Tibial nerve (tissue), 4 donors: Measurements from ENCODE around the gene TMC3. TPM values are rescaled to one million over a fixed set of nuclear protein-coding genes. Genes with fewer than 3 reads are reported as not detected.

Experiments
- DNase-seq, 2 donors: peaks; one replicate each; pipeline ENCODE4 v3.0.0-alpha.2; 2019; ENCODE audit warnings: low spot score in 2 of 2
- H3K27ac ChIP-seq, 4 donors: fragments of 200-600 bp; sonication (generic) in 3 of 4; one replicate each; pipeline ENCODE4 v1.5.1; 2017 to 2019; ENCODE audit warnings: mild to moderate bottlenecking in 1 of 4
- H3K27me3 ChIP-seq, 2 donors: fragments of 200-600 bp; sonication (generic) in 1 of 2; one replicate each; pipeline versions ENCODE4 v1.5.1 to v1.6.0; 2017 to 2019
- H3K36me3 ChIP-seq, 3 donors: fragments of 200-600 bp; sonication (generic); one replicate each; pipeline ENCODE4 v1.5.1; 2018 to 2019
- H3K4me1 ChIP-seq, 4 donors: fragments of 200-600 bp; sonication (generic) in 3 of 4; one replicate each; pipeline ENCODE4 v1.5.1; 2017 to 2019
- H3K4me3 ChIP-seq, 4 donors: fragments of 200-600 bp; sonication (generic) in 3 of 4; one replicate each; pipeline ENCODE4 v1.5.1; 2017 to 2019; ENCODE audit warnings: mild to moderate bottlenecking in 1 of 4, moderate library complexity in 1 of 4
- H3K9me3 ChIP-seq, 4 donors: fragments of 200-600 bp; sonication (generic) in 3 of 4; one replicate each; pipeline ENCODE4 v1.5.1; 2017 to 2019
- EP300 ChIP-seq, 2 donors: sonication (generic); formaldehyde crosslinking; IDR thresholded peaks; one replicate each; pipeline ENCODE4 v1.6.1; 2017; ENCODE audit warnings: antibody characterized with exemption in 2 of 2, mild to moderate bottlenecking in 1 of 2
- POLR2A ChIP-seq, 2 donors: fragments of 450-650 bp; IDR thresholded peaks; one replicate each; pipeline ENCODE4 v1.6.1; 2017; ENCODE audit warnings: antibody characterized with exemption in 2 of 2, mild to moderate bottlenecking in 2 of 2, moderate library complexity in 2 of 2
- WGBS, 2 donors: methylation state at CpG; one replicate each; pipeline ENCODE4 v1.1.5; 2018; 5-methylcytosine and 5-hydroxymethylcytosine counted together
- total RNA-seq, 4 donors: library from RNA; depleted of rRNA; stranded (reverse); fragments of >200 nt; gene quantifications; one replicate each; pipeline ENCODE4 v1.1.0, GENCODE V29; 2016
- TF ChIP-seq, protein P1 (sequence below), 5 experiments: fragments of 200-600 bp in 3 of 5; fragments of 450-650 bp in 2 of 5; sonication (generic) in 3 of 5; IDR thresholded peaks; one replicate each; pipeline ENCODE4 v1.5.1; 2016 to 2019; ENCODE audit warnings: antibody characterized with exemption in 5 of 5, mild to moderate bottlenecking in 3 of 5, moderate library complexity in 2 of 5

TMC3 gene
- total RNA-seq, 4 donors from 2014 or later: not detected

DNA sequence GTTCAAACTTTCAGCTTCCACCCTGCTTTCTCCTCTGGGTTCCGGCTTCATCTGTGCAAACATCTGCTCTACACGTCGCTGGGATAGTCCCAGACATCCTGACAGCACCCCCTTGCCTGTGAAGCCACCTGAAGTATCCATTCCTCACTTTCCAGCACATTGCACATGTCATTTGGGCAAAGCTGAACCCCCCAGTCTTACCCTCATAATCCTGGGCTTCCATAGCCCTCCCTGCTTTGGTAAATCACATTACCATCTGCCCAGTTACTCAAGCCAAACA, 92.6 kb downstream of the TMC3 start:
- TF ChIP-seq POLR2A (IDR thresholded peaks at IDR 0.05) (no peak), EP300 (IDR thresholded peaks at IDR 0.05) (no peak)
- TF ChIP-seq, protein P1, sequence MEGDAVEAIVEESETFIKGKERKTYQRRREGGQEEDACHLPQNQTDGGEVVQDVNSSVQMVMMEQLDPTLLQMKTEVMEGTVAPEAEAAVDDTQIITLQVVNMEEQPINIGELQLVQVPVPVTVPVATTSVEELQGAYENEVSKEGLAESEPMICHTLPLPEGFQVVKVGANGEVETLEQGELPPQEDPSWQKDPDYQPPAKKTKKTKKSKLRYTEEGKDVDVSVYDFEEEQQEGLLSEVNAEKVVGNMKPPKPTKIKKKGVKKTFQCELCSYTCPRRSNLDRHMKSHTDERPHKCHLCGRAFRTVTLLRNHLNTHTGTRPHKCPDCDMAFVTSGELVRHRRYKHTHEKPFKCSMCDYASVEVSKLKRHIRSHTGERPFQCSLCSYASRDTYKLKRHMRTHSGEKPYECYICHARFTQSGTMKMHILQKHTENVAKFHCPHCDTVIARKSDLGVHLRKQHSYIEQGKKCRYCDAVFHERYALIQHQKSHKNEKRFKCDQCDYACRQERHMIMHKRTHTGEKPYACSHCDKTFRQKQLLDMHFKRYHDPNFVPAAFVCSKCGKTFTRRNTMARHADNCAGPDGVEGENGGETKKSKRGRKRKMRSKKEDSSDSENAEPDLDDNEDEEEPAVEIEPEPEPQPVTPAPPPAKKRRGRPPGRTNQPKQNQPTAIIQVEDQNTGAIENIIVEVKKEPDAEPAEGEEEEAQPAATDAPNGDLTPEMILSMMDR (IDR thresholded peaks at IDR 0.05): no peak
- 90 to 94% methylated on average over 3 of the region's 3 CpGs for WGBS, 2 donors
- Histone ChIP-seq H3K27ac (no peak overlapping the region), H3K27me3 (no peaks in the 10 kb centered on the region), H3K36me3 (peaks cover 0 to 49% (median 0%) of the 10 kb centered on the region in 3 donors), H3K4me1 (peaks cover 0 to 18% (median 0%) of the 10 kb centered on the region in 4 donors), H3K4me3 (no peak overlapping the region), H3K9me3 (peaks cover 0 to 20% (median 0%) of the 10 kb centered on the region in 4 donors)
- no peak for DNase-seq

Other genes with a start within 250 kb of the TMC3 start
- under 1 TPM in 3 of 4 donors, not detected in 1; 0.39 to 0.90 (median 0.63) TPM for gene CFAP161, start 239.9 kb downstream of the TMC3 start, total RNA-seq
- gene IL16, start 177.3 kb downstream of the TMC3 start, total RNA-seq: 10 to 100 TPM; 69.3 to 80.2 (median 75.1) TPM
- 1 to 10 TPM; 4.9 to 7.1 (median 6.1) TPM for gene STARD5, start 50.1 kb downstream of the TMC3 start, total RNA-seq